Hematopoietic multipotent progenitor cell treated with erythropoietin and hydrocortisone succinate and interleukin-3 and kit ligand, for 15 days (in vitro differentiated cells): Measurements from ENCODE around the gene ZNF554.

Experiments
- DNase-seq: peaks from one replicate; pipeline ENCODE4 v3.0.0-alpha.2; 2015; ENCODE audit warnings: low spot score

Gene ZNF554

GRCh38 chr19:2827840-2828489 is 8.3 kb downstream of the ZNF554 start:
- no peak for DNase-seq

- DNase-seq, result no peak
These were observed 14.7 kb downstream of the ZNF554 start for GRCh38 chr19:2834294-2834871.

GRCh38 chr19:2837430-2837829 is 17.8 kb downstream of the ZNF554 start:
- DNase-seq, result no peak

GRCh38 chr19:2840794-2841791 is 21.4 kb downstream of the ZNF554 start, which contains the start of gene ZNF555:
Gene ZNF555 (plus strand): TSS chr19:2841475. CDS start chr19:2841573, 98 bp downstream.
- DNase-seq, result peak; percentile 86

GRCh38 chr19:2841855-2842574 is 22.3 kb downstream of the ZNF554 start:
- no peak for DNase-seq

- no peak for DNase-seq
These were observed 25.4 kb downstream of the ZNF554 start for GRCh38 chr19:2845107-2845506.

- no peak for DNase-seq
These were observed 26.7 kb downstream of the ZNF554 start for GRCh38 chr19:2846180-2846894.

- DNase-seq, result no peak
These were observed 27.8 kb downstream of the ZNF554 start for GRCh38 chr19:2847507-2847906.

GRCh38 chr19:2848616-2849015 is 28.9 kb downstream of the ZNF554 start:
- no peak for DNase-seq

- no peak for DNase-seq
These were observed 30.7 kb downstream of the ZNF554 start for GRCh38 chr19:2850256-2850925.

GRCh38 chr19:2852598-2852997 is 32.9 kb downstream of the ZNF554 start:
- DNase-seq, result no peak

- DNase-seq, result no peak
These were observed 33.4 kb downstream of the ZNF554 start for GRCh38 chr19:2853015-2853606.

- DNase-seq, result no peak
These were observed 35.2 kb downstream of the ZNF554 start for GRCh38 chr19:2854849-2855248.

GRCh38 chr19:2856457-2857050 is 36.9 kb downstream of the ZNF554 start:
- no peak for DNase-seq

GRCh38 chr19:2858864-2859263 is 39.2 kb downstream of the ZNF554 start:
- no peak for DNase-seq

GRCh38 chr19:2863816-2864215 is 44.1 kb downstream of the ZNF554 start:
- DNase-seq, result no peak

GRCh38 chr19:2865334-2866100 is 45.8 kb downstream of the ZNF554 start:
- DNase-seq, result no peak

- DNase-seq, result no peak
These were observed 46.9 kb downstream of the ZNF554 start for GRCh38 chr19:2866495-2867024.
